ENCODE results near the gene RALGAPA2.

DNA sequence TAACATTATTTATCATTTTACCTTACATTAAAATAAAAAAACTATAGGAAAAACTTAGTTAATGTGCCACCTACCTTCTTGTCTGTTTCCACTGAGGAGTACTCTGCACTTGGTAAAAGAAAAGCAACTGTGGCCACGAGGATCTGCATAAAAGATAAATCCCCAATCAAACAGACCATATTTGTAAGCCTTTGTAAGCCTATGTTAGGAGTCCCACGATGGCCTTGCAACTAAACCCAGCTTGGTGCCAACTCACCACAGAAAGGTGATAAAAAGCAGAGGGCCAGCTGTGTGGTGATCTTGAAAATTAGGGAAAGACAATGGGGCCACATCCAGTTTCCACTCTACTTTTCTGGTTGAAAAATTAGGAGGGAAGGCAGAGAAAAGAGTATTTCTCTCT is 187.7 kb downstream of the RALGAPA2 start:
- TF ChIP-seq, protein P1, sequence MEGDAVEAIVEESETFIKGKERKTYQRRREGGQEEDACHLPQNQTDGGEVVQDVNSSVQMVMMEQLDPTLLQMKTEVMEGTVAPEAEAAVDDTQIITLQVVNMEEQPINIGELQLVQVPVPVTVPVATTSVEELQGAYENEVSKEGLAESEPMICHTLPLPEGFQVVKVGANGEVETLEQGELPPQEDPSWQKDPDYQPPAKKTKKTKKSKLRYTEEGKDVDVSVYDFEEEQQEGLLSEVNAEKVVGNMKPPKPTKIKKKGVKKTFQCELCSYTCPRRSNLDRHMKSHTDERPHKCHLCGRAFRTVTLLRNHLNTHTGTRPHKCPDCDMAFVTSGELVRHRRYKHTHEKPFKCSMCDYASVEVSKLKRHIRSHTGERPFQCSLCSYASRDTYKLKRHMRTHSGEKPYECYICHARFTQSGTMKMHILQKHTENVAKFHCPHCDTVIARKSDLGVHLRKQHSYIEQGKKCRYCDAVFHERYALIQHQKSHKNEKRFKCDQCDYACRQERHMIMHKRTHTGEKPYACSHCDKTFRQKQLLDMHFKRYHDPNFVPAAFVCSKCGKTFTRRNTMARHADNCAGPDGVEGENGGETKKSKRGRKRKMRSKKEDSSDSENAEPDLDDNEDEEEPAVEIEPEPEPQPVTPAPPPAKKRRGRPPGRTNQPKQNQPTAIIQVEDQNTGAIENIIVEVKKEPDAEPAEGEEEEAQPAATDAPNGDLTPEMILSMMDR (IDR thresholded peaks at IDR 0.05; ENCODE audit: poor library complexity, severe bottlenecking) = no peak
- TF ChIP-seq EP300 (conservative IDR thresholded peaks at IDR 0.05; ENCODE audit: poor library complexity, severe bottlenecking) (no peak), SMC3 (conservative IDR thresholded peaks at IDR 0.05; ENCODE audit: poor library complexity) (no peak), POLR2AphosphoS5 (IDR thresholded peaks at IDR 0.05) (no peak)
- TF ChIP-seq, protein P2, sequence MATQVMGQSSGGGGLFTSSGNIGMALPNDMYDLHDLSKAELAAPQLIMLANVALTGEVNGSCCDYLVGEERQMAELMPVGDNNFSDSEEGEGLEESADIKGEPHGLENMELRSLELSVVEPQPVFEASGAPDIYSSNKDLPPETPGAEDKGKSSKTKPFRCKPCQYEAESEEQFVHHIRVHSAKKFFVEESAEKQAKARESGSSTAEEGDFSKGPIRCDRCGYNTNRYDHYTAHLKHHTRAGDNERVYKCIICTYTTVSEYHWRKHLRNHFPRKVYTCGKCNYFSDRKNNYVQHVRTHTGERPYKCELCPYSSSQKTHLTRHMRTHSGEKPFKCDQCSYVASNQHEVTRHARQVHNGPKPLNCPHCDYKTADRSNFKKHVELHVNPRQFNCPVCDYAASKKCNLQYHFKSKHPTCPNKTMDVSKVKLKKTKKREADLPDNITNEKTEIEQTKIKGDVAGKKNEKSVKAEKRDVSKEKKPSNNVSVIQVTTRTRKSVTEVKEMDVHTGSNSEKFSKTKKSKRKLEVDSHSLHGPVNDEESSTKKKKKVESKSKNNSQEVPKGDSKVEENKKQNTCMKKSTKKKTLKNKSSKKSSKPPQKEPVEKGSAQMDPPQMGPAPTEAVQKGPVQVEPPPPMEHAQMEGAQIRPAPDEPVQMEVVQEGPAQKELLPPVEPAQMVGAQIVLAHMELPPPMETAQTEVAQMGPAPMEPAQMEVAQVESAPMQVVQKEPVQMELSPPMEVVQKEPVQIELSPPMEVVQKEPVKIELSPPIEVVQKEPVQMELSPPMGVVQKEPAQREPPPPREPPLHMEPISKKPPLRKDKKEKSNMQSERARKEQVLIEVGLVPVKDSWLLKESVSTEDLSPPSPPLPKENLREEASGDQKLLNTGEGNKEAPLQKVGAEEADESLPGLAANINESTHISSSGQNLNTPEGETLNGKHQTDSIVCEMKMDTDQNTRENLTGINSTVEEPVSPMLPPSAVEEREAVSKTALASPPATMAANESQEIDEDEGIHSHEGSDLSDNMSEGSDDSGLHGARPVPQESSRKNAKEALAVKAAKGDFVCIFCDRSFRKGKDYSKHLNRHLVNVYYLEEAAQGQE (IDR thresholded peaks at IDR 0.05; ENCODE audit: borderline replicate concordance) = no peak

Data from neural cell (in vitro differentiated cells).